CD4-positive, alpha-beta T cell treated with Interleukin-4 for 4 hours (primary cell): Measurements from ENCODE around the gene PSMB7.

Experiments
- DNase-seq: peaks from one replicate; pipeline ENCODE4 v3.0.0-alpha.2; 2020

Gene PSMB7

GRCh38 chr9:124415102-124415851 lies at the start of gene PSMB7:
Gene PSMB7 (minus strand): TSS chr9:124415442. CDS start chr9:124415425, 17 bp downstream.
- DNase-seq: peak; percentile 96

DNA sequence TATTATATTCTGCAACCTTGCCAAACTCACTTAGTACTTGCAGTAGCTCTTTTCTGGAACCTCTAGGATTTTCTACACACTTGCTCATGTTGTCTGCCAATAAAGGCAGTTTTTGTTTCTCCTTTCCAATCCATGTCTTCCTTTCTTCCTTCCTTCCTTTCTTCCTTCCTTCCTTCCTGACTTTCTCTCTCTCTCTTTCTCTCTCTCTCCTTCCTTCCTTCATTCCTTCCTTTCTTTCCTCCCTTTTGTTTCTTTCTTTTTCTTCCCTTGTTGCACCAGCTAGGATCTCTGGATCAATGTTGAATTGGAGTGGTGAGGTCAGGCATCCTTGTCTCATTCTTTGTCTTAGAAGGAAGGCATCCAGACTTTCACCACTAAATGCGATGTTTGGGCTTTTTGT lies 47.5 kb upstream of the PSMB7 start:
- no peak for DNase-seq

DNA sequence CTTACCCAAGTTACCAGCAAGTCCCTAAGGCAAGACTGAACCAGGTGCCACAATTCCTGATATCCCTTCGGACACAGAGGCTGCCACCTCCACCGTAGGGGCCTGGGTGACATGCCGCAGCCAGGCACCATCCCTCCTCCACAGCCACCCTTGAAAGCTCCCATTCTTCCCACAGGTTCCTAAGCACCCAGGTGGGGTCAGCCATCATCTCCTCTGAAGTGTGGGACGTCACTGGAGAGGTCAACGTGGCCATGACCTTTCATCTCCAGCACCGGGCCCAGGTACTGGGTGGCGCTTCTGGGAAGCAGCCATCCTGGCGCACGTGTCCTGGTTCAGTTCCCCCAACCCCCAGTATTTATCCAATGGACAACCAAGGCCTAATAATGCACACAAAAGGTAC lies 43.2 kb upstream of the PSMB7 start:
- no peak for DNase-seq

- no peak for DNase-seq
Observed at GRCh38 chr9:124457887-124458431, 42.7 kb upstream of the PSMB7 start.

GRCh38 chr9:124457079-124457886 lies 42.0 kb upstream of the PSMB7 start:
- no peak for DNase-seq

GRCh38 chr9:124456341-124457078 lies 41.3 kb upstream of the PSMB7 start:
- no peak for DNase-seq

- DNase-seq: no peak
Observed at GRCh38 chr9:124455820-124456219, 40.6 kb upstream of the PSMB7 start.

DNA sequence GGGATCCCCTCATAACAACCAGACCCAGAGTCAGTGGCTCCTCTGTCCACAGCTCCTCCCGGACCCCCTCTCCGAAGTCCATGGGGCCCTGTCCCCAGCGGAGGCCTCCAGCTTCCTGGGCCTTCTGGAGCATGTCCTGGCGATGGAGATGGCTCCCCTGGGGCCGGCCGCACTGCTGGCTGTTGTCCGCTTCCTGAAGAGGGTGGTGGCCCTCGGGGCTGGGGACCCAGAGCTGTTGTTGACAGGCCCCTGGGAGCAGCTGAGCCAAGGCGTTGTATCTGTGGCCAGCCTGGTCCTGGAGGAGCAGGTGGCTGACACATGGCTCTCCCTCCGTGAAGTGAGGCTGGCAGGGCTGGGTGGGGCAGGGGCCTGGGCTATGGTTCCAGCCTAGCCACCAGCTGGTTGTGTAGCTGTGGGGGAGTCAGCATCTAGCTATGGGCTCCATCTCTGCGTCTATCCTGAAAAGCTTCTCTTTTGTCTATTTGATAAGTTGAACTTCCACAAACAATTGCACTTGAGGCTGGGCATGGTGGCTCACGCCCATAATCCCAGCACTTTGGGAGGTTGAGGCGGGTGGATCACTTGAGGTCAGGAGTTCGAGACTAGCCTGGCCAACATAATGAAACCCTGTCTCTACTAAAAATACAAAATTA lies 39.7 kb upstream of the PSMB7 start:
- DNase-seq: no peak

DNA sequence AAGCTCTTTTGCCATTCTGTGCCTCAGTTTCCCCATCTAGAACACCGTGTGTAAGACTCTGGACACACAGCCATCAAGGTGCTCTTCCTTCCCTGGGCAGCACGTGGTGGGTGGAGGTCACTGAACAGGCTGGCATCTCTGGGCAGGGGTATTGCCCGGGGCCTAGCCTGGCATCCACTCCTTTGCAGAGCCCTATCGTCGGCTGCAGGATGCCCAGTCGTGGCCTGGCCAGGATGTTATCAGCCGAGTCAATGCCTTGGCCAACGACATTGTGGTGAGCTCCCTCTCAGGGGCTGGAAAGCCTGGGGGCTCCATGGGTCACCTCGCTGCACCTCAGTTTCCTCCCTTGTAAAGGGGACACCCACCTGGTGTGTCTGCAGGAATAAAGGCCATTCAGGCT lies 39.1 kb upstream of the PSMB7 start:
- no peak for DNase-seq

- no peak for DNase-seq
Observed at GRCh38 chr9:124453586-124454191, 38.4 kb upstream of the PSMB7 start.

DNA sequence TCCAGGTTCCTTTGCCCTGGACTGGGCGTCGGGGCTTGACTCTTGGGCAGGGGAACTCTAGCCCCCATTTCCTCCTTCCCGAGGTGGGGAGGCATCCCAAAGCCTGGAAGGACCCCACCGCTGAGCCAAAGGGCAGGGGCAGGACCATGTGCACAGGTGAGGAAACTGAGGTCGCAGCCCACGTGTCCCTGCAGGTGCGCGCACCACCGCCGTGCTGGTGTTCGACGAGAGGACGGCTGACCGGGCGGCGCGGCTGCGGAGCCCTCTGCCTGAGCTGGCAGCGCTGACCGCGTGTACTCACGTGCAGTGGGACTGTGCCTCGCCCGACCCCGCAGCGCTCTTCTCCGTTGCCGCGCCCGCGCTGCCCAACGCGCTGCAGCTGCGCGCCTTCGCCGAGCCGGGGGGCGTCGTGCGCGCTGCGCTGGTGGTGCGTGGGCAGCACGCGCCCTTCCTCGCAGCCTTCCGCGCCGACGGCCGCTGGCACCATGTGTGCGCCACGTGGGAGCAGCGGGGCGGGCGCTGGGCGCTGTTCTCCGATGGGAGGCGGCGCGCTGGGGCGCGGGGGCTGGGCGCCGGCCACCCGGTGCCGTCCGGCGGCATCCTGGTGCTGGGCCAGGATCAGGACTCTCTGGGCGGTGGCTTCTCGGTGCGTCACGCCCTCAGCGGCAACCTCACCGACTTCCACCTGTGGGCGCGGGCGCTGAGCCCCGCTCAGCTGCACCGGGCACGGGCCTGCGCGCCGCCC lies 37.8 kb upstream of the PSMB7 start:
- no peak for DNase-seq

GRCh38 chr9:124452326-124452725 lies 37.1 kb upstream of the PSMB7 start:
- no peak for DNase-seq

- no peak for DNase-seq
Observed at GRCh38 chr9:124450931-124451661, 35.9 kb upstream of the PSMB7 start.

DNA sequence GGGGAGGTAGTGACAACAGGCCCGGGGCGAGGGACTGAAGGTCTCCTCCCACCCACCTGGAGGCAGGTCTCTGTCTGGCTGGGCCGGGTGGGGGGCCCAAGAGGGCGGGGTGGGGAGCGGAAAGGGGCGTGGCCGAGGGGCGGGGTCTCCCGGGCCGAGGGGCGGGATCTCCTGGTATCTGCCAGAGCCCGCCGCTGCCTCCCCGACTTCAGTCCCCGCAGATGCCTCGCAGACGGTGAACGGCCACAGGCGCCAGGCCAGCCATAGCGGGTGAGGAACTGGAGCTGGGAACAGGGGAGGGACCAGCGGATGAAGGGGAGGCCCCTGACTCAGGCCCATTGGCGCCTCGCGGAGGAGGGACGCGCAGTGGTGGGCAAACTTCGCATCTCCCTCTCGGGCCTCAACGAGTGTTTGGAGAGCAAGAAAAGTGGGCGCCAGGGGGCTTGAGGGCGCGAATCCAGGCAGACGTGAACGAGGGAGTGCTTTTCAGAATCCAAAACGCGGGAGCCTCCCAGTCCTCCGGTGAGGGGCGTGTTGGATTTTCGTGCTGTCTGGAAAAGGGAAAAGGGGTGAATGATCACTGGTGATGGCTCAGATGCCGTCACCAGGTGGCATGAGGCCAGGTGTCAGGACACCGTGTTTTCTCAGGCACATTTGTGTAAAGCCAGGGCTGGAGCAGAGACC lies 35.1 kb upstream of the PSMB7 start, which contains the start of gene ADGRD2:
Gene ADGRD2 (plus strand): TSS at position 211 of the 684 bp plus-strand sequence. CDS start 1,216 bp downstream, outside the sequence.
- no peak for DNase-seq

- DNase-seq: no peak
Observed at GRCh38 chr9:124449381-124450151, 34.3 kb upstream of the PSMB7 start.

GRCh38 chr9:124448019-124448418 lies 32.8 kb upstream of the PSMB7 start:
- DNase-seq: no peak

- DNase-seq: no peak
Observed at GRCh38 chr9:124447297-124447661, 32.0 kb upstream of the PSMB7 start.

GRCh38 chr9:124444166-124444565 lies 28.9 kb upstream of the PSMB7 start:
- no peak for DNase-seq

- no peak for DNase-seq
Observed at GRCh38 chr9:124443625-124444024, 28.4 kb upstream of the PSMB7 start.
